Measurements from ENCODE around the gene MAPK12. TPM values are rescaled to one million over a fixed set of nuclear protein-coding genes. Genes with fewer than 3 reads are reported as not detected.

Gene MAPK12
- total RNA-seq, 2 donors from 2014 or later = 8.4 to 18.0 TPM

DNA sequence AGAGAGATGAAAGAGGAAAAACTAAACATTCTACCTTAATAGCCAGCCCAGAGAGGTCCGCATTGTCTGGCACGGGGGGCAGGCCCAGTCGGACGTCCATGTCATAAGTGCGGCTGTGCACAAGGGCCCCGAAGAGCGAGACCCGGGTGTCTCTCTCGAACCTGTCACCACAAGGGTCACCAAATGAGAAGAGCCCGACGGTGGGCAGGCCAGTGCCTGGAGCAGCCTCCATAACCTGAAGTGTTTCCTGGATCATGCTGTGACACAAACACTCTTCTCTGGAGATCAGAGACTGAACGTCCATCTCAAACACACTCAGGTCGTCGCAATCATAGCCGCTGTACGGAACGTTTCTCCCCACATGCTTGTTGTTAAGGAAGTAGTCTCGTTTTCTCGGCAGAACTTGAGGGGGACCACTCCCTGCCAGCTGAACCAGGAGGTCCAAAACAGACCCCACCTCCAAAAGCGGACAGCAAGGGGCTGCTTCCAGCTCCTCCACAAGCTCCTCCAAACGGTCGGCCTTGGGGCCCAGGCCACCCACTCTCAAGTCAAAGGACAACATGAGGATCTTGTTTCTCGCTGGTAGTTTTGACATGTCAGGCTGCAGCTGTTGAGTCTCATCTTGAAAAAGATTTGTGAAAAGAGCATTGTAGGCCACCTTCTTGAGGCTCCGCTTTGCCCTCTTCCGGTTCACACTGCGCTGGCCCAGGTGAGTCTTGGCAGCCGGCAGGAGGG, 17.6 kb downstream of the MAPK12 start:
- no peaks in the 10 kb centered on the region for H3K27me3 ChIP-seq (replicated peaks; ENCODE audit: insufficient read depth)
- intact Hi-C loops (cut with DNase I) = no loop called here
- peak overlapping the region; percentile 85 to 88 for H3K27ac ChIP-seq
- peak overlapping the region; percentile 80 to 95 for H3K4me3 ChIP-seq
- peaks cover 0 to 3% of the 10 kb centered on the region in 2 donors for H3K36me3 ChIP-seq
- DNase-seq (ENCODE audit: low spot score) = no peak
- peaks cover 16% of the 10 kb centered on the region for H3K4me1 ChIP-seq (replicated peaks)
- WGBS = 18% methylated on average over 27 of the region's 27 CpGs
- no peak for TF ChIP-seq POLR2A (IDR thresholded peaks at IDR 0.05)
- no peak for TF ChIP-seq POLR2AphosphoS5 (IDR thresholded peaks at IDR 0.05)
- TF ChIP-seq CTCF (IDR thresholded peaks at IDR 0.05) = no peak
- H3K9me3 ChIP-seq = no peaks in the 10 kb centered on the region

DNA sequence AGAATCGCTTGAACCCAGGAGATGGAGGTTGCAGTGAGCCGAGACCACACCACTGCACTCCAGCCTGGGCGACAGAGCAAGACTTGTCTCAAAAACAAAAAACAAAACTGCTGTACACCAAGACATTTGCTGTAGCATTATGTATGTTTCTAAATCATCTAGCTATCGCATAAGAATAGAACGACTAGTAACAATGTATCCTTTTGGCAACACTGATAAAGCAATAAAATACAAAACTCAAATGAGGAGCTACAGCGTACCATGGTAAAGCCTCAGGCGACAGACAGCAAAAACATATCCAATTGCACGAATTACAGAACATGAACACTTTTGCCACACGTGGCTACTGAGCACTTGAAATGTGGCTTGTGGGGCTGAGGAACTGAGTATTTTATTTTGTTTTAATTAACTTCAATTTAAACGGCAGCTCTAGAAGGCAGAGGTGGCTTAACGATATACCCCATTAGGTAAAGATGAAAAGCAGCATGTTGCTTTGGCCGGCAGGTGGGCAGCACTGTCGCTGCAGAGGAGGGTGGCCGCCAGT, 19.0 kb downstream of the MAPK12 start:
- DNase-seq (ENCODE audit: low spot score) = no peak
- Histone ChIP-seq H3K4me3 (peak overlapping the region; percentile 80 to 95), H3K9me3 (no peaks in the 10 kb centered on the region), H3K27ac (no peak overlapping the region), H3K36me3 (peaks cover 0 to 3% of the 10 kb centered on the region in 2 donors), H3K27me3 (replicated peaks; ENCODE audit: insufficient read depth) (no peaks in the 10 kb centered on the region), H3K4me1 (replicated peaks) (peaks cover 16% of the 10 kb centered on the region)
- 49% methylated on average over 14 of the region's 14 CpGs for WGBS
- intact Hi-C loops (cut with DNase I) = no loop called here
- TF ChIP-seq POLR2A (IDR thresholded peaks at IDR 0.05) (no peak), POLR2AphosphoS5 (IDR thresholded peaks at IDR 0.05) (no peak), CTCF (IDR thresholded peaks at IDR 0.05) (no peak)

DNA sequence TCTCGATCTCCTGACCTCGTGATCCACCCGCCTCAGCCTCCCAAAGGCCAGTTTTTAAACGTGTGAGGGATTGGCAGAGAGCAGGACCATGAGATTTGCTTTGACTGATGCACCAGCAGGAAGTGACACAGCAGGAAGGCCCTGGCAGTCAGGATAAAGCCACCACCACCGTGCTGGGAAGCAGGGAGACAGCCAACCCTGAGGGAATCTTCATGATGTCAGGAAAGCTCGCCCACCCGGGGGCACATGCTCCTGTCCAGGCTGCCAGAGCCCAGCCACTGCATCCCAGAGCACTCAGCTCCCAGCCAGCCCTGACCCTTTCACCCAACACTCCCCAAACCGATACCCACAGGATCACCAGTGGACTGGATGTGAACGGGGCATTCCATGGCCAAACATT, 22.7 kb downstream of the MAPK12 start:
- no peak overlapping the region for H3K4me3 ChIP-seq
- 86% methylated on average over 9 of the region's 9 CpGs for WGBS
- intact Hi-C loops (cut with DNase I) = no loop called here
- no peaks in the 10 kb centered on the region for H3K9me3 ChIP-seq
- H3K4me1 ChIP-seq (replicated peaks) = peaks cover 7% of the 10 kb centered on the region
- H3K27me3 ChIP-seq (replicated peaks; ENCODE audit: insufficient read depth) = no peaks in the 10 kb centered on the region
- peaks cover 0 to 3% of the 10 kb centered on the region in 2 donors for H3K36me3 ChIP-seq
- H3K27ac ChIP-seq = no peak overlapping the region
- no peak for TF ChIP-seq POLR2A (IDR thresholded peaks at IDR 0.05)
- no peak for TF ChIP-seq POLR2AphosphoS5 (IDR thresholded peaks at IDR 0.05)
- no peak for TF ChIP-seq CTCF (IDR thresholded peaks at IDR 0.05)
- no peak for DNase-seq (ENCODE audit: low spot score)

DNA sequence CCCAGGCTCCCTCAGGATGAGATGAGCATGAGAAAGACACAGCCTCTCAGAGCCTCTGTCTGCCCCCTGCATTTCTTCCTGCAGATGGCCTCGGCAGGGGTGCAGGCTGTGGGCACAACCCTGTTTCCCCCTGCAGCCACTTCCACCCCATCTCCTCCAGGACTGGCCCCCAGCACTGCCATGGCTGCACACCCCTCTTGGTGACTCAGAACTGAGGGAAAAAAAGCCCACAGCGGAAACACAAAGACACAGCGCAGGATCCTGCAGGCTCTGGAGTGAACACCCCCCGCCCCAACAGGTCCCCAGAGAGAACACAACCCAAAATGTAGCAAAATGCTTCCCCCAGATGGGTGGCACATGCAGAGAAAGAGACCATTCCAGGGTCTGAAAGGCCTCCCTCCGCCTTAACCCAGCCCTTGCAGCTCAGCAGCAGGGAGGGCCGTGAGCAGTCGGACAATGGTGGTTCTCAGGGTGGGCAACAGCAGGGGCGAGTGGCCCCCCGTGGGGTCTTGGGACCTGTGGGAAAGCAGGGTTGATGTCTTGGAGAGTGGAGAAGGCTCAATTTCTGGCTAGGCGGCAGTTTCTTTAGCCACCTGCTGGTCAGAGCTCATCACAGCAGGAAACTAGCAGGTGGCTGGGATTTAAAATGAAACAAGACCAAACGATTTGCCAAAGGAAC, 24.6 kb downstream of the MAPK12 start:
- no peak overlapping the region for H3K4me3 ChIP-seq
- H3K36me3 ChIP-seq = peaks cover 0 to 3% of the 10 kb centered on the region in 2 donors
- WGBS = 69% methylated on average over 11 of the region's 11 CpGs

More for the DNA sequence above, 24.6 kb downstream of the MAPK12 start:
- TF ChIP-seq POLR2A (IDR thresholded peaks at IDR 0.05) = no peak
- TF ChIP-seq CTCF (IDR thresholded peaks at IDR 0.05) = peak in 1 of 4 experiments; percentile 27
- H3K27me3 ChIP-seq (replicated peaks; ENCODE audit: insufficient read depth) = no peaks in the 10 kb centered on the region
- H3K9me3 ChIP-seq = no peaks in the 10 kb centered on the region
- no peak for DNase-seq (ENCODE audit: low spot score)
- H3K27ac ChIP-seq = no peak overlapping the region
- intact Hi-C loops (cut with DNase I) = no loop called here
- H3K4me1 ChIP-seq (replicated peaks) = peaks cover 4% of the 10 kb centered on the region
